K562 (cell line): ENCODE measurements around the gene SUSD5. TPM values are rescaled to one million over a fixed set of nuclear protein-coding genes. Genes with fewer than 3 reads are reported as not detected.

Source experiments
- ATAC-seq: fragments of 200-7000 bp; cut with Tn5 transposase; 3 replicates; pipeline ENCODE4 v1.9.1; 2020; ENCODE audit warnings: moderate library complexity
- BruUV-seq: library from RNA; stranded (reverse); fragments of 400-500 nt; replicated peaks from 2 replicates; lab custom pipeline; 2021; lab: Mats Ljungman, UMichigan
- CTCF ChIA-PET: fragments of 300-600 bp; formaldehyde crosslinking; extraction: SDS; loops from one replicate; lab custom pipeline; 2021; ENCODE audit warnings: low intra/inter-chr PET ratio; lab: Yijun Ruan, JAX
- POLR2A ChIA-PET: fragments of 300-600, 350-650 bp; sonication (Branson Sonifier 250); formaldehyde crosslinking; extraction: SDS; loops from one replicate; lab custom pipeline; 2021; ENCODE audit warnings: antibody characterized with exemption, inconsistent platforms; lab: Yijun Ruan, JAX
- DNase-seq, 4 experiments: peaks; one replicate each; pipeline versions ENCODE4 v3.0.0 to v3.0.0-alpha.2; 2011 to 2018; ENCODE audit warnings: low spot score in 3 of 4, mixed read lengths in 3 of 4; ENCODE audit errors: extremely low read depth in 1 of 4
- FAIRE-seq: peaks from 2 replicates; lab custom pipeline; 2011; peaks lifted over from hg19 to GRCh38; lab: Jason Lieb, UNC
- H2AFZ ChIP-seq: 2 replicates; pipeline ENCODE4 v1.6.0; 2011; ENCODE audit warnings: low read depth, low read length, control low read depth, inconsistent platforms
- H3K27ac ChIP-seq: fragments of 200-600 bp; 3 replicates; pipeline ENCODE4 v1.8.0; 2011; ENCODE audit warnings: low read depth, mild to moderate bottlenecking, control low read depth, inconsistent platforms, low read length, moderate library complexity, mixed read lengths; ENCODE audit errors: extremely low read depth
- H3K27me3 ChIP-seq, 2 experiments: fragments of 300-600 bp in 1 of 2; 2 replicates in 1 of 2; 3 replicates in 1 of 2; pipeline versions ENCODE4 v1.6.0 to v1.8.0; 2011; ENCODE audit warnings: inconsistent platforms in 2 of 2, low read length in 2 of 2, mild to moderate bottlenecking in 1 of 2, mixed read lengths in 1 of 2, moderate library complexity in 1 of 2; ENCODE audit not compliant: control insufficient read depth in 2 of 2, insufficient read depth in 2 of 2
- H3K36me3 ChIP-seq: fragments of 300-600 bp; 3 replicates; pipeline ENCODE4 v1.8.0; 2011; ENCODE audit warnings: mild to moderate bottlenecking, low read length, inconsistent platforms; ENCODE audit not compliant: control insufficient read depth, insufficient read depth
- H3K4me1 ChIP-seq, 2 experiments: fragments of 200-600 bp in 1 of 2; replicated peaks in 1 of 2; 2 replicates in 1 of 2; 3 replicates in 1 of 2; pipeline versions ENCODE4 v1.5.1 to v1.8.0; 2011; ENCODE audit warnings: inconsistent platforms in 2 of 2, low read length in 2 of 2, mild to moderate bottlenecking in 1 of 2, mixed read lengths in 1 of 2, moderate library complexity in 1 of 2; ENCODE audit not compliant: control insufficient read depth in 2 of 2, insufficient read depth in 2 of 2
- H3K4me2 ChIP-seq: 2 replicates; pipeline ENCODE4 v1.6.1; 2011; ENCODE audit warnings: low read length, control low read depth, inconsistent platforms, mixed read lengths; ENCODE audit not compliant: insufficient read depth
- H3K4me3 ChIP-seq: fragments of 200-600 bp; sonication (generic), shearing (Covaris generic); 2 replicates; pipeline ENCODE4 v1.5.1; 2016; ENCODE audit warnings: control low read depth, inconsistent platforms
- H3K79me2 ChIP-seq: fragments of 200-600 bp; 3 replicates; pipeline ENCODE4 v1.8.0; 2011; ENCODE audit warnings: low read length, inconsistent platforms; ENCODE audit not compliant: control insufficient read depth, insufficient read depth
- H3K9ac ChIP-seq, 2 experiments: 2 replicates each; pipeline versions ENCODE4 v1.6.0 to v1.6.1; 2011; ENCODE audit warnings: low read depth in 2 of 2, low read length in 2 of 2, control low read depth in 1 of 2, inconsistent platforms in 1 of 2, mild to moderate bottlenecking in 1 of 2, mixed read lengths in 1 of 2; ENCODE audit not compliant: insufficient read depth in 1 of 2
- H3K9me1 ChIP-seq: one replicate; pipeline ENCODE4 v1.6.0; 2011; ENCODE audit warnings: inconsistent platforms, mild to moderate bottlenecking, low read length, moderate library complexity; ENCODE audit not compliant: control insufficient read depth, insufficient read depth
- H3K9me3 ChIP-seq: replicated peaks from 2 replicates; pipeline ENCODE4 v1.5.1; 2011; ENCODE audit warnings: low read depth, low read length, inconsistent platforms; ENCODE audit not compliant: control insufficient read depth, insufficient read depth
- H4K20me1 ChIP-seq: replicated peaks from 2 replicates; pipeline ENCODE4 v1.6.1; 2011; ENCODE audit warnings: low read length, inconsistent platforms, mixed read lengths; ENCODE audit not compliant: control insufficient read depth, insufficient read depth
- ADNP ChIP-seq: fragments of 200-800 bp; sonication (Bioruptor generic); IDR thresholded peaks from 2 replicates; pipeline ENCODE4 v1.6.1; 2016; ENCODE audit warnings: missing genetic modification characterization, missing compliant biosample characterization
- CREM ChIP-seq: IDR thresholded peaks from 2 replicates; pipeline ENCODE4 v1.6.1; 2014; ENCODE audit warnings: antibody characterized with exemption, low read depth
- FIP1L1 ChIP-seq: fragments of 200-400 bp; formaldehyde crosslinking; IDR thresholded peaks from 2 replicates; pipeline ENCODE4 v1.6.1; 2018; ENCODE audit warnings: mild to moderate bottlenecking, low read depth, low read length; ENCODE audit not compliant: poor library complexity, severe bottlenecking
- FOXA3 ChIP-seq, 2 experiments: fragments of 450-650 bp in 1 of 2; sonication (generic) in 1 of 2; formaldehyde crosslinking; IDR thresholded peaks in 1 of 2; conservative IDR thresholded peaks in 1 of 2; 2 replicates each; pipeline versions ENCODE4 v1.4.0 to v1.8.0; 2020 to 2022; ENCODE audit warnings: mild to moderate bottlenecking in 2 of 2, missing genetic modification reagents in 1 of 2
- JUND ChIP-seq, 2 experiments: IDR thresholded peaks; 2 replicates in 1 of 2; 3 replicates in 1 of 2; pipeline ENCODE4 v1.6.1; 2011; ENCODE audit warnings: borderline replicate concordance in 2 of 2, low read depth in 2 of 2, low read length in 2 of 2, improper control_type of control experiment in 1 of 2, missing biosample characterization in 1 of 2, missing genetic modification characterization in 1 of 2, missing genetic modification reagents in 1 of 2
- RAD21 ChIP-seq, 2 experiments: fragments of 250-450 bp in 1 of 2; fragments of 450-650 bp in 1 of 2; sonication (Bioruptor Pico) in 1 of 2; formaldehyde crosslinking in 1 of 2; IDR thresholded peaks in 1 of 2; conservative IDR thresholded peaks in 1 of 2; 2 replicates each; pipeline versions ENCODE4 v1.4.0 to v1.8.0; 2020 to 2022; ENCODE audit warnings: mild to moderate bottlenecking in 2 of 2, moderate library complexity in 1 of 2
- RNF2 ChIP-seq: sonication (generic); IDR thresholded peaks from 2 replicates; pipeline ENCODE4 v1.6.1; 2016
- SMC3 ChIP-seq: conservative IDR thresholded peaks from 2 replicates; pipeline ENCODE4 v1.6.1; 2011; ENCODE audit warnings: low read depth, low read length, improper control_type of control experiment; ENCODE audit not compliant: insufficient read depth
- SREBF2 ChIP-seq: sonication (generic); formaldehyde crosslinking; IDR thresholded peaks from 2 replicates; pipeline ENCODE4 v1.4.0; 2020; ENCODE audit warnings: mild to moderate bottlenecking, missing genetic modification reagents
- ZC3H4 ChIP-seq: sonication (generic); formaldehyde crosslinking; IDR thresholded peaks from 2 replicates; pipeline ENCODE4 v1.9.0; 2021; ENCODE audit warnings: missing genetic modification reagents, borderline replicate concordance
- WGBS: fragments of 100-300 bp; shearing (Covaris generic); methylation state at CpG from one replicate; pipeline ENCODE4 v1.1.6; 2016; ENCODE audit warnings: low coverage, mixed read lengths; ENCODE audit not compliant: insufficient coverage; ENCODE audit errors: missing lambda C conversion rate; 5-methylcytosine and 5-hydroxymethylcytosine counted together
- in situ Hi-C: fragments of 300-500 bp; cut with MboI; formaldehyde crosslinking; loops from 4 replicates; pipeline ENCODE4 v1.15.0; 2018; ENCODE audit warnings: inconsistent platforms, mixed read lengths
- intact Hi-C: fragments of 100-400 bp; cut with micrococcal nuclease; formaldehyde crosslinking; loops from 2 replicates; pipeline ENCODE4 v1.14.2; 2022
- polyA plus RNA-seq, 8 experiments: library from polyadenylated mRNA; depleted of rRNA in 4 of 8; stranded (reverse) in 5 of 8; unstranded in 3 of 8; fragments of >200 nt; fragmentation: Nextera tagmentation in 2 of 8; fragmentation: Illumina TruSeq in 1 of 8; extraction: Ambion mirVana in 2 of 8; extraction: Trizol in 1 of 8; gene quantifications; 2 replicates each; pipeline versions ENCODE4 v1.2.1 to v1.2.3, GENCODE V29; 2011 to 2014; ENCODE audit warnings: inconsistent platforms in 1 of 8, missing spikeins in 1 of 8
- total RNA-seq, 7 experiments: library from RNA; depleted of rRNA in 6 of 7; stranded (reverse); fragments of >200 nt in 6 of 7; fragmentation: Illumina TruSeq in 2 of 7; extraction: Trizol in 2 of 7; gene quantifications; 2 replicates each; pipeline versions ENCODE4 v1.2.1 to v1.2.3, GENCODE V29; 2011 to 2021; ENCODE audit warnings: low replicate concordance in 1 of 7
- TF ChIP-seq, protein P1 (sequence below): fragments of 450-650 bp; formaldehyde crosslinking; IDR thresholded peaks from 2 replicates; pipeline ENCODE4 v1.4.0; 2020; ENCODE audit warnings: mild to moderate bottlenecking, moderate library complexity

SUSD5 gene
- total and polyA plus RNA-seq, 9 of the 15 experiments (the other 6 are each of a cell fraction or from before 2014, with no cell fraction given): not detected

DNA sequence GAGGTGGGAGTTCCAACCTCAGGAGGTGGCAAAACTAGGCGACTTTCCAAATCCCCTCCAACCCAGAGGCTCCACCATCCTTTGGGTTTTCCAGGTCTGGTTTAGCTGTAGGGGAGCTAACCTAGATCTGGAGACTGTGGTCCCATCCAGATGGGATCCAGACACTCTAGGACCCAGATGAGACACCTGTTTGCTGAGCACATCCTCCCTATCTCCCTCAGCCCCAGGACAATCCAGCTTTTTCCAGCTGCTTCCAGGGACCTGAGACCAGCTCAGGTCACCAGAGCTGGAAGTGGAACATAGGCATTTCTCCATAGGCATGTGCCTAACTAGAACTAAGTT lies 86.6 kb downstream of the SUSD5 start:
- no peak for FAIRE-seq
- ATAC-seq: peak; percentile 46
- BruUV-seq: no TSS peak
- no peaks in the 10 kb centered on the region for H3K4me1 ChIP-seq
- H3K9ac ChIP-seq: no peak overlapping the region
- no peaks in the 10 kb centered on the region for H3K9me1 ChIP-seq
- POLR2A ChIA-PET: interaction anchor here (0.7 to 1.4 kb wide), 11 partner anchors 9 to 666 kb away, joined by 3 to 14 read pairs (median 3); partner anchors contain the start of genes CRTAP, GLB1, PDCD6IP and TMPPE
- in situ Hi-C loops (loop anchor here (5.0 kb wide), 2 partner anchors 240 to 655 kb away; no protein-coding TSS in a partner anchor), intact Hi-C loops (loop anchor here (5.0 to 10.0 kb wide), 5 partner anchors 120 to 655 kb away; partner anchors contain the start of gene CLASP2)
- no peak overlapping the region for H2AFZ ChIP-seq
- CTCF ChIA-PET: interaction anchor here (0.7 to 3.9 kb wide), 4 partner anchors 241 to 647 kb away, joined by 3 to 50 read pairs (median 7); partner anchors contain the start of gene UBP1
- 38% methylated on average over 1 of the region's 1 CpG for WGBS
- H3K27me3 ChIP-seq: no peaks in the 10 kb centered on the region
- TF ChIP-seq RNF2 (no peak), ZC3H4 (CRISPR knock-in tag) (0 out of 2 replicates have a peak, but pooled peaks have one; percentile 29)
- no peak for DNase-seq
- H3K36me3 ChIP-seq: peaks cover 60% of the 10 kb centered on the region; the same call in 2 of the 3 replicates
- no peaks in the 10 kb centered on the region for H4K20me1 ChIP-seq
- H3K27ac ChIP-seq: no peak overlapping the region
- H3K4me2 ChIP-seq: no peak overlapping the region
- no peak overlapping the region for H3K4me3 ChIP-seq
- H3K9me3 ChIP-seq: no peaks in the 10 kb centered on the region
- no peaks in the 10 kb centered on the region for H3K79me2 ChIP-seq

- H3K9ac ChIP-seq: no peak overlapping the region
- ChIA-PET POLR2A (interaction anchor here (0.6 to 1.4 kb wide), 12 partner anchors 10 to 667 kb away, joined by 3 to 14 read pairs (median 3); partner anchors contain the start of genes CRTAP, GLB1, PDCD6IP and TMPPE), CTCF (interaction anchor here (0.7 to 3.9 kb wide), 5 partner anchors 14 to 656 kb away, joined by 3 to 50 read pairs (median 6); no protein-coding TSS in a partner anchor)
- H4K20me1 ChIP-seq: no peaks in the 10 kb centered on the region
- H3K27ac ChIP-seq: no peak overlapping the region
- H2AFZ ChIP-seq: no peak overlapping the region
- ATAC-seq (peak; percentile 94), DNase-seq (peak; percentile 71 to 78 (median 74)), FAIRE-seq (peak; percentile 88)
- intact Hi-C loops: loop anchor here (1.0 to 10.0 kb wide), 6 partner anchors 121 to 656 kb away; partner anchors contain the start of gene CLASP2
- H3K9me3 ChIP-seq: no peaks in the 10 kb centered on the region
- in situ Hi-C loops: loop anchor here (5.0 kb wide), 2 partner anchors 241 to 656 kb away; no protein-coding TSS in a partner anchor
- no peak overlapping the region for H3K4me3 ChIP-seq
- BruUV-seq: no TSS peak
- no peaks in the 10 kb centered on the region for H3K9me1 ChIP-seq
- H3K4me1 ChIP-seq: no peaks in the 10 kb centered on the region
- H3K27me3 ChIP-seq: no peaks in the 10 kb centered on the region
- no peaks in the 10 kb centered on the region for H3K79me2 ChIP-seq
- H3K36me3 ChIP-seq: peaks cover 55% of the 10 kb centered on the region; the same call in 2 of the 3 replicates
- no peak overlapping the region for H3K4me2 ChIP-seq
- 7% methylated on average over 6 of the region's 6 CpGs for WGBS
- TF ChIP-seq SMC3 (peak; percentile 62), CREM (0 out of 2 replicates have a peak, but pooled peaks have one; percentile 3), RAD21 (CRISPR knock-in tag; conservative IDR thresholded peaks at IDR 0.05 in 1 of 2, IDR thresholded peaks at IDR 0.05 in 1 of 2) (peak; percentile 85 to 92), FOXA3 (CRISPR knock-in tag; conservative IDR thresholded peaks at IDR 0.05 in 1 of 2, IDR thresholded peaks at IDR 0.05 in 1 of 2) (0 out of 4 replicates have a peak, but pooled peaks of 1 of the 2 experiments have one; percentile 16), ADNP (tag) (no peak), JUND (IDR thresholded peaks at IDR 0.05; ENCODE audit: borderline replicate concordance, low read depth, low read length) (0 out of 2 replicates have a peak, but pooled peaks have one; percentile 27), JUND (tag; IDR thresholded peaks at IDR 0.05; ENCODE audit: borderline replicate concordance, low read depth, low read length) (no peak), SREBF2 (CRISPR knock-in tag) (no peak), FIP1L1 (no peak)
- TF ChIP-seq, protein P1, sequence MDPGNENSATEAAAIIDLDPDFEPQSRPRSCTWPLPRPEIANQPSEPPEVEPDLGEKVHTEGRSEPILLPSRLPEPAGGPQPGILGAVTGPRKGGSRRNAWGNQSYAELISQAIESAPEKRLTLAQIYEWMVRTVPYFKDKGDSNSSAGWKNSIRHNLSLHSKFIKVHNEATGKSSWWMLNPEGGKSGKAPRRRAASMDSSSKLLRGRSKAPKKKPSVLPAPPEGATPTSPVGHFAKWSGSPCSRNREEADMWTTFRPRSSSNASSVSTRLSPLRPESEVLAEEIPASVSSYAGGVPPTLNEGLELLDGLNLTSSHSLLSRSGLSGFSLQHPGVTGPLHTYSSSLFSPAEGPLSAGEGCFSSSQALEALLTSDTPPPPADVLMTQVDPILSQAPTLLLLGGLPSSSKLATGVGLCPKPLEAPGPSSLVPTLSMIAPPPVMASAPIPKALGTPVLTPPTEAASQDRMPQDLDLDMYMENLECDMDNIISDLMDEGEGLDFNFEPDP (CRISPR knock-in tag): no peak
Measured at GRCh38 chr3:33131331-33132018, 87.1 kb downstream of the SUSD5 start.
